Fibroblast of lung (primary cell): ENCODE results near the gene MARK3.

Experiments used
- EZH2 ChIP-seq: IDR thresholded peaks from 2 replicates; pipeline ENCODE4 v1.5.1; 2012; ENCODE audit warnings: low read length, control low read depth, mild to moderate bottlenecking; ENCODE audit errors: missing control alignments
- TF ChIP-seq, protein P1 (sequence below), 2 donors: IDR thresholded peaks in 1 of 2; conservative IDR thresholded peaks in 1 of 2; 1 replicate in 1 of 2; 2 replicates in 1 of 2; pipeline ENCODE4 v1.5.1; 2011 to 2012; ENCODE audit warnings: low read length in 2 of 2, control low read depth in 1 of 2, inconsistent platforms in 1 of 2, low read depth in 1 of 2, mild to moderate bottlenecking in 1 of 2

DNA sequence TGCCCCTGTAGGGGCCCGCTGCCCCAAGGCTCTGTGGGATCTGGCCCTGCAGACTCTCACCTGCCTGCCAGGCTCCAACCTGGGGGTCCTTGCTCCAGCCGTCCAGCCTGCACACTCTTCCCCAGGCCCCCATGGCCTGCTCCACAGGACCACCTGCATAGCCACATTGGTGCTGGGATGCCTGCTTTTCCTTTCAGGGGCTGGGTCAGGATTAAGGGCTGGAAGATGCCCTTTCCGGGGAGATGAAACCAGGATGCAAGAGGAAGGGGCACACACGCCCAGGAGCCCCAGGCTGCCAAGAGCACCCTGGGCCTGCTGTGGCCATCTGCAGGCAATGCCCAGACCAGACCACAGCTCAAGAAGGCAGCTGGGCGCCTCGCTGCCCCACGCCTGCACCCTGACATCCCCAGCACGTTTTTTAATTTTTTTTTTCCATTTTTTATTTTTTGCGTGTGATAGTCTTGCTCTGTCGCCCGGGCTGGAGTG is 162.3 kb downstream of the MARK3 start:
- TF ChIP-seq, protein P1, sequence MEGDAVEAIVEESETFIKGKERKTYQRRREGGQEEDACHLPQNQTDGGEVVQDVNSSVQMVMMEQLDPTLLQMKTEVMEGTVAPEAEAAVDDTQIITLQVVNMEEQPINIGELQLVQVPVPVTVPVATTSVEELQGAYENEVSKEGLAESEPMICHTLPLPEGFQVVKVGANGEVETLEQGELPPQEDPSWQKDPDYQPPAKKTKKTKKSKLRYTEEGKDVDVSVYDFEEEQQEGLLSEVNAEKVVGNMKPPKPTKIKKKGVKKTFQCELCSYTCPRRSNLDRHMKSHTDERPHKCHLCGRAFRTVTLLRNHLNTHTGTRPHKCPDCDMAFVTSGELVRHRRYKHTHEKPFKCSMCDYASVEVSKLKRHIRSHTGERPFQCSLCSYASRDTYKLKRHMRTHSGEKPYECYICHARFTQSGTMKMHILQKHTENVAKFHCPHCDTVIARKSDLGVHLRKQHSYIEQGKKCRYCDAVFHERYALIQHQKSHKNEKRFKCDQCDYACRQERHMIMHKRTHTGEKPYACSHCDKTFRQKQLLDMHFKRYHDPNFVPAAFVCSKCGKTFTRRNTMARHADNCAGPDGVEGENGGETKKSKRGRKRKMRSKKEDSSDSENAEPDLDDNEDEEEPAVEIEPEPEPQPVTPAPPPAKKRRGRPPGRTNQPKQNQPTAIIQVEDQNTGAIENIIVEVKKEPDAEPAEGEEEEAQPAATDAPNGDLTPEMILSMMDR (conservative IDR thresholded peaks at IDR 0.05 in 1 of 2, IDR thresholded peaks at IDR 0.05 in 1 of 2; ENCODE audit: low read depth in 1 of 2, low read length in 2 of 2) = no peak
- no peak for TF ChIP-seq EZH2
